Liver (tissue), 9 donors: ENCODE results near the gene SLK. TPM values are rescaled to one million over a fixed set of nuclear protein-coding genes. Genes with fewer than 3 reads are reported as not detected.

Experiments
- DNase-seq: peaks from one replicate; pipeline ENCODE4 v3.0.0-alpha.2; 2017; ENCODE audit warnings: low spot score
- H3K27ac ChIP-seq, 2 donors: one replicate each; pipeline ENCODE4 v1.7.0; 2013; ENCODE audit warnings: inconsistent platforms in 2 of 2, low read length in 2 of 2, control low read depth in 1 of 2, low read depth in 1 of 2, mild to moderate bottlenecking in 1 of 2
- H3K27me3 ChIP-seq, 4 donors: one replicate each; pipeline versions ENCODE4 v1.6.1 to v1.7.0; 2013; ENCODE audit warnings: low read length in 3 of 4, inconsistent platforms in 1 of 4, mild to moderate bottlenecking in 1 of 4, moderate library complexity in 1 of 4; ENCODE audit not compliant: control insufficient read depth in 4 of 4, insufficient read depth in 4 of 4
- H3K36me3 ChIP-seq, 4 donors: one replicate each; pipeline versions ENCODE4 v1.6.1 to v1.7.0; 2013; ENCODE audit warnings: low read length in 3 of 4, mild to moderate bottlenecking in 3 of 4, low read depth in 1 of 4, moderate library complexity in 1 of 4; ENCODE audit not compliant: control insufficient read depth in 4 of 4, insufficient read depth in 3 of 4
- H3K4me1 ChIP-seq, 4 donors: one replicate each; pipeline versions ENCODE4 v1.6.1 to v1.7.0; 2013; ENCODE audit warnings: low read length in 3 of 4, mild to moderate bottlenecking in 3 of 4, moderate library complexity in 1 of 4; ENCODE audit not compliant: control insufficient read depth in 4 of 4, insufficient read depth in 4 of 4
- H3K4me3 ChIP-seq, 3 donors: one replicate each; pipeline versions ENCODE4 v1.6.1 to v1.7.0; 2013; ENCODE audit warnings: low read length in 3 of 3, control low read depth in 1 of 3, low read depth in 1 of 3, mild to moderate bottlenecking in 1 of 3
- H3K9ac ChIP-seq, 2 donors: one replicate each; pipeline ENCODE4 v1.7.0; 2013; ENCODE audit warnings: low read length in 2 of 2, mild to moderate bottlenecking in 2 of 2, moderate library complexity in 2 of 2, control low read depth in 1 of 2, low read depth in 1 of 2
- H3K9me3 ChIP-seq, 4 donors: one replicate each; pipeline versions ENCODE4 v1.6.1 to v1.7.0; 2013; ENCODE audit warnings: low read length in 3 of 4; ENCODE audit not compliant: control insufficient read depth in 4 of 4
- ATF3 ChIP-seq: IDR thresholded peaks from 2 replicates; pipeline ENCODE4 v1.6.1; 2016; ENCODE audit warnings: antibody characterized with exemption
- EGR1 ChIP-seq, 2 donors: IDR thresholded peaks; 2 replicates each; pipeline ENCODE4 v1.6.1; 2016 to 2018; ENCODE audit warnings: antibody characterized with exemption in 2 of 2, low read depth in 2 of 2
- FOXA1 ChIP-seq: IDR thresholded peaks from 2 replicates; pipeline ENCODE4 v1.6.1; 2016; ENCODE audit warnings: antibody characterized with exemption
- FOXA2 ChIP-seq: IDR thresholded peaks from 2 replicates; pipeline ENCODE4 v1.6.1; 2016; ENCODE audit warnings: antibody characterized with exemption
- GABPA ChIP-seq, 2 donors: IDR thresholded peaks in 1 of 2; conservative IDR thresholded peaks in 1 of 2; 2 replicates each; pipeline ENCODE4 v1.6.1; 2016; ENCODE audit warnings: antibody characterized with exemption in 2 of 2, mild to moderate bottlenecking in 1 of 2, moderate library complexity in 1 of 2
- HNF4A ChIP-seq, 2 donors: conservative IDR thresholded peaks; 2 replicates each; pipeline ENCODE4 v1.6.1; 2016; ENCODE audit warnings: antibody characterized with exemption in 2 of 2, mild to moderate bottlenecking in 2 of 2
- HNF4G ChIP-seq: IDR thresholded peaks from 2 replicates; pipeline ENCODE4 v1.6.1; 2016; ENCODE audit warnings: antibody characterized with exemption
- JUND ChIP-seq, 2 donors: IDR thresholded peaks; 2 replicates each; pipeline ENCODE4 v1.6.1; 2016; ENCODE audit warnings: antibody characterized with exemption in 2 of 2
- MAX ChIP-seq: IDR thresholded peaks from 2 replicates; pipeline ENCODE4 v1.6.1; 2016; ENCODE audit warnings: antibody characterized with exemption
- NR2F2 ChIP-seq: IDR thresholded peaks from 2 replicates; pipeline ENCODE4 v1.6.1; 2016; ENCODE audit warnings: antibody characterized with exemption
- RAD21 ChIP-seq, 2 donors: IDR thresholded peaks; 2 replicates each; pipeline ENCODE4 v1.6.1; 2016; ENCODE audit warnings: antibody characterized with exemption in 2 of 2, mild to moderate bottlenecking in 2 of 2
- REST ChIP-seq: IDR thresholded peaks from 2 replicates; pipeline ENCODE4 v1.6.1; 2016; ENCODE audit warnings: antibody characterized with exemption, mild to moderate bottlenecking
- RXRA ChIP-seq, 2 donors: IDR thresholded peaks; 2 replicates each; pipeline ENCODE4 v1.6.1; 2017 to 2018; ENCODE audit warnings: antibody characterized with exemption in 2 of 2, mild to moderate bottlenecking in 1 of 2
- SP1 ChIP-seq: IDR thresholded peaks from 2 replicates; pipeline ENCODE4 v1.6.1; 2018; ENCODE audit warnings: antibody characterized with exemption, mild to moderate bottlenecking
- TAF1 ChIP-seq: conservative IDR thresholded peaks from 2 replicates; pipeline ENCODE4 v1.6.1; 2016; ENCODE audit warnings: antibody characterized with exemption, mild to moderate bottlenecking
- YY1 ChIP-seq: IDR thresholded peaks from 2 replicates; pipeline ENCODE4 v1.6.1; 2016; ENCODE audit warnings: antibody characterized with exemption, mild to moderate bottlenecking
- ZBTB33 ChIP-seq: IDR thresholded peaks from 2 replicates; pipeline ENCODE4 v1.6.1; 2016; ENCODE audit warnings: antibody characterized with exemption
- WGBS: extraction: QIAGEN DNeasy Blood & Tissue Kit; methylation state at CpG from one replicate; pipeline ENCODE4 v1.1.7; 2013; 5-methylcytosine and 5-hydroxymethylcytosine counted together
- polyA plus RNA-seq, 2 donors: library from polyadenylated mRNA; stranded (reverse) in 1 of 2; unstranded in 1 of 2; fragments of 200-250 nt in 1 of 2; fragments of >200 nt in 1 of 2; fragmentation: Nextera tagmentation in 1 of 2; extraction: Ambion mirVana in 1 of 2; gene quantifications; one replicate each; pipeline versions ENCODE4 v1.2.1 to v1.2.3, GENCODE V29; 2013 to 2015
- total RNA-seq, 2 donors: library from RNA; depleted of rRNA; stranded (reverse); fragments of >200 nt; gene quantifications; one replicate each; pipeline ENCODE4 v1.2.3, GENCODE V29; 2014
- TF ChIP-seq, protein P1 (sequence below): fragments of 150-350 bp; IDR thresholded peaks from 2 replicates; pipeline ENCODE4 v1.5.1; 2017; ENCODE audit warnings: improper control_type of control experiment, low read depth, low read length; ENCODE audit not compliant: missing input control
- donor health status: healthy.
- donor health status: healthy.
- donor health status: healthy.
- donor health status: healthy.
- donor health status: healthy.

Gene SLK
- total and polyA plus RNA-seq, 4 donors, result 3.9 to 20.3 (median 12.4) TPM

- no peak for TF ChIP-seq REST
- TF ChIP-seq NR2F2, result no peak
These were observed 45.0 kb downstream of the SLK start (continued) for GRCh38 chr10:104011904-104012303.

GRCh38 chr10:104013489-104013888 is 46.5 kb downstream of the SLK start:
- Histone ChIP-seq H3K27me3 (no peaks in the 10 kb centered on the region), H3K36me3 (peaks cover 0 to 8% (median 2%) of the 10 kb centered on the region in 4 donors), H3K4me1 (peaks cover 0 to 4% (median 0%) of the 10 kb centered on the region in 4 donors), H3K9me3 (no peaks in the 10 kb centered on the region), H3K9ac (no peak overlapping the region), H3K27ac (no peak overlapping the region), H3K4me3 (no peak overlapping the region)
- 97% methylated on average over 4 of the region's 4 CpGs for WGBS
- TF ChIP-seq RAD21 (IDR thresholded peaks at IDR 0.05), result no peak
- no peak for TF ChIP-seq MAX
- no peak for TF ChIP-seq FOXA2
- no peak for TF ChIP-seq RXRA (IDR thresholded peaks at IDR 0.05)
- TF ChIP-seq, protein P1, sequence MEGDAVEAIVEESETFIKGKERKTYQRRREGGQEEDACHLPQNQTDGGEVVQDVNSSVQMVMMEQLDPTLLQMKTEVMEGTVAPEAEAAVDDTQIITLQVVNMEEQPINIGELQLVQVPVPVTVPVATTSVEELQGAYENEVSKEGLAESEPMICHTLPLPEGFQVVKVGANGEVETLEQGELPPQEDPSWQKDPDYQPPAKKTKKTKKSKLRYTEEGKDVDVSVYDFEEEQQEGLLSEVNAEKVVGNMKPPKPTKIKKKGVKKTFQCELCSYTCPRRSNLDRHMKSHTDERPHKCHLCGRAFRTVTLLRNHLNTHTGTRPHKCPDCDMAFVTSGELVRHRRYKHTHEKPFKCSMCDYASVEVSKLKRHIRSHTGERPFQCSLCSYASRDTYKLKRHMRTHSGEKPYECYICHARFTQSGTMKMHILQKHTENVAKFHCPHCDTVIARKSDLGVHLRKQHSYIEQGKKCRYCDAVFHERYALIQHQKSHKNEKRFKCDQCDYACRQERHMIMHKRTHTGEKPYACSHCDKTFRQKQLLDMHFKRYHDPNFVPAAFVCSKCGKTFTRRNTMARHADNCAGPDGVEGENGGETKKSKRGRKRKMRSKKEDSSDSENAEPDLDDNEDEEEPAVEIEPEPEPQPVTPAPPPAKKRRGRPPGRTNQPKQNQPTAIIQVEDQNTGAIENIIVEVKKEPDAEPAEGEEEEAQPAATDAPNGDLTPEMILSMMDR, result no peak
- no peak for TF ChIP-seq HNF4A (conservative IDR thresholded peaks at IDR 0.05)
- no peak for TF ChIP-seq GABPA (IDR thresholded peaks at IDR 0.05 in 1 of 2, conservative IDR thresholded peaks at IDR 0.05 in 1 of 2)
- no peak for TF ChIP-seq HNF4G
- TF ChIP-seq EGR1 (IDR thresholded peaks at IDR 0.05; ENCODE audit: low read depth in 2 of 2), result no peak
- TF ChIP-seq FOXA1, result no peak
- TF ChIP-seq ZBTB33, result no peak
- TF ChIP-seq ATF3, result no peak
- TF ChIP-seq REST, result no peak
- no peak for TF ChIP-seq TAF1
- TF ChIP-seq NR2F2, result no peak
- TF ChIP-seq SP1, result no peak
- TF ChIP-seq JUND (IDR thresholded peaks at IDR 0.05), result no peak
- TF ChIP-seq YY1, result no peak
- no peak for DNase-seq
